Ishikawa (cell line): ENCODE data around the gene LGI1.

Experiments used
- CEBPB ChIP-seq: IDR thresholded peaks from 2 replicates; pipeline ENCODE4 v1.6.1; 2012
- CREB1 ChIP-seq: IDR thresholded peaks from 2 replicates; pipeline ENCODE4 v1.6.1; 2012; ENCODE audit warnings: low read depth
- EGR1 ChIP-seq: IDR thresholded peaks from 2 replicates; pipeline ENCODE4 v1.6.1; 2012
- EP300 ChIP-seq: IDR thresholded peaks from 2 replicates; pipeline ENCODE4 v1.6.1; 2012; ENCODE audit warnings: borderline replicate concordance
- FOXM1 ChIP-seq: IDR thresholded peaks from 2 replicates; pipeline ENCODE4 v1.6.1; 2012; ENCODE audit warnings: low read depth, borderline replicate concordance
- NFIC ChIP-seq: IDR thresholded peaks from 2 replicates; pipeline ENCODE4 v1.6.1; 2012
- RAD21 ChIP-seq: IDR thresholded peaks from 2 replicates; pipeline ENCODE4 v1.6.1; 2012; ENCODE audit warnings: low read depth
- TAF1 ChIP-seq: IDR thresholded peaks from 2 replicates; pipeline ENCODE4 v1.6.1; 2012; ENCODE audit warnings: low read depth, mild to moderate bottlenecking
- TCF12 ChIP-seq: IDR thresholded peaks from 2 replicates; pipeline ENCODE4 v1.6.1; 2012; ENCODE audit warnings: low read depth
- TEAD4 ChIP-seq: IDR thresholded peaks from 2 replicates; pipeline ENCODE4 v1.6.1; 2012
- YY1 ChIP-seq: IDR thresholded peaks from 2 replicates; pipeline ENCODE4 v1.6.1; 2012; ENCODE audit warnings: low read depth
- ZBTB7A ChIP-seq: IDR thresholded peaks from 2 replicates; pipeline ENCODE4 v1.6.1; 2012; ENCODE audit warnings: low read depth
- TF ChIP-seq, protein P1 (sequence below): IDR thresholded peaks from 2 replicates; pipeline ENCODE4 v1.6.1; 2012; ENCODE audit warnings: low read depth, mild to moderate bottlenecking
- TF ChIP-seq, protein P2 (sequence below): IDR thresholded peaks from 2 replicates; pipeline ENCODE4 v1.6.1; 2012
- TF ChIP-seq, protein P3 (sequence below): IDR thresholded peaks from 2 replicates; pipeline ENCODE4 v1.6.1; 2012

Gene LGI1

DNA sequence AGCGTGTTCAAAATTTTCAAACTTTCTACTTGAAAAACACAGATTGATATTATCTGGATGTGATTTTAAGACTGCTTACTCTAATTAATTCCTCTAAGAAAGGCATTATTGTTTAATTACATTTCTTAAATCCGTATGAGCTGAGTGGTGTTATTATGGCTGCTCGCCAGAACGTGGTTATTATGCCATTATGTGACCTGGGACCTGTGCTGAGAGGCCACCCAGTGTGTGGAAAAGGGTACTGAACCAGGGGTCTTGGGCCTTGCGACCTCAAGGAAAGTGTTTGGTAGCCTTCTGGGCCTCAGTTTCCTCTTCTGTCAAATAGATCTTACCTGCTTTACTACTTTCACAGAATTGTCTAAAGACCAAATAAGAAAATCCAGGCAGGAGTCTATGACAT is 15.4 kb downstream of the LGI1 start:
- TF ChIP-seq RAD21 (no peak), EGR1 (no peak), ZBTB7A (no peak), TAF1 (no peak), YY1 (no peak), FOXM1 (no peak), TCF12 (no peak), CREB1 (no peak), TEAD4 (no peak)
- TF ChIP-seq, protein P1, sequence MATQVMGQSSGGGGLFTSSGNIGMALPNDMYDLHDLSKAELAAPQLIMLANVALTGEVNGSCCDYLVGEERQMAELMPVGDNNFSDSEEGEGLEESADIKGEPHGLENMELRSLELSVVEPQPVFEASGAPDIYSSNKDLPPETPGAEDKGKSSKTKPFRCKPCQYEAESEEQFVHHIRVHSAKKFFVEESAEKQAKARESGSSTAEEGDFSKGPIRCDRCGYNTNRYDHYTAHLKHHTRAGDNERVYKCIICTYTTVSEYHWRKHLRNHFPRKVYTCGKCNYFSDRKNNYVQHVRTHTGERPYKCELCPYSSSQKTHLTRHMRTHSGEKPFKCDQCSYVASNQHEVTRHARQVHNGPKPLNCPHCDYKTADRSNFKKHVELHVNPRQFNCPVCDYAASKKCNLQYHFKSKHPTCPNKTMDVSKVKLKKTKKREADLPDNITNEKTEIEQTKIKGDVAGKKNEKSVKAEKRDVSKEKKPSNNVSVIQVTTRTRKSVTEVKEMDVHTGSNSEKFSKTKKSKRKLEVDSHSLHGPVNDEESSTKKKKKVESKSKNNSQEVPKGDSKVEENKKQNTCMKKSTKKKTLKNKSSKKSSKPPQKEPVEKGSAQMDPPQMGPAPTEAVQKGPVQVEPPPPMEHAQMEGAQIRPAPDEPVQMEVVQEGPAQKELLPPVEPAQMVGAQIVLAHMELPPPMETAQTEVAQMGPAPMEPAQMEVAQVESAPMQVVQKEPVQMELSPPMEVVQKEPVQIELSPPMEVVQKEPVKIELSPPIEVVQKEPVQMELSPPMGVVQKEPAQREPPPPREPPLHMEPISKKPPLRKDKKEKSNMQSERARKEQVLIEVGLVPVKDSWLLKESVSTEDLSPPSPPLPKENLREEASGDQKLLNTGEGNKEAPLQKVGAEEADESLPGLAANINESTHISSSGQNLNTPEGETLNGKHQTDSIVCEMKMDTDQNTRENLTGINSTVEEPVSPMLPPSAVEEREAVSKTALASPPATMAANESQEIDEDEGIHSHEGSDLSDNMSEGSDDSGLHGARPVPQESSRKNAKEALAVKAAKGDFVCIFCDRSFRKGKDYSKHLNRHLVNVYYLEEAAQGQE: no peak
- TF ChIP-seq, protein P2, sequence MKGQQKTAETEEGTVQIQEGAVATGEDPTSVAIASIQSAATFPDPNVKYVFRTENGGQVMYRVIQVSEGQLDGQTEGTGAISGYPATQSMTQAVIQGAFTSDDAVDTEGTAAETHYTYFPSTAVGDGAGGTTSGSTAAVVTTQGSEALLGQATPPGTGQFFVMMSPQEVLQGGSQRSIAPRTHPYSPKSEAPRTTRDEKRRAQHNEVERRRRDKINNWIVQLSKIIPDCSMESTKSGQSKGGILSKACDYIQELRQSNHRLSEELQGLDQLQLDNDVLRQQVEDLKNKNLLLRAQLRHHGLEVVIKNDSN: no peak

DNA sequence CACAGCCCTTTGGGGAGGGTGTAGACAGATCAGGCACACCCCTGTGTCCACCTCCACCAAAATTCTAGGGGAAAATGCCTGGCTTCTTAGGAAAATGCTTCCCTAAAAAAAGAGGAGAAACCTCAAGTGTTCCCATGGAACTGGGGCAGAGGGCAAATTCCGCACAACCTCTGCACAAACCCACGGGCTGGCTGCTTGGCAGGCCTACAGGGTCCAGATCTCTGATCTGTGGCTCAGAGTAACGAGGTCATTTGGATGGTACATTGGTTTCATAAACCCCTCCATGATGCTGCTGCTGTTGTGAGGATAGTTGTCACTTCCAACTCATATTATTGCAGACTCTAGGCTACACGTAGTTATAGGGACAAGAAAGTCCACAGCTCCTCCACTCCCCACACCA is 16.0 kb downstream of the LGI1 start:
- TF ChIP-seq NFIC (no peak), TAF1 (no peak), YY1 (no peak)

DNA sequence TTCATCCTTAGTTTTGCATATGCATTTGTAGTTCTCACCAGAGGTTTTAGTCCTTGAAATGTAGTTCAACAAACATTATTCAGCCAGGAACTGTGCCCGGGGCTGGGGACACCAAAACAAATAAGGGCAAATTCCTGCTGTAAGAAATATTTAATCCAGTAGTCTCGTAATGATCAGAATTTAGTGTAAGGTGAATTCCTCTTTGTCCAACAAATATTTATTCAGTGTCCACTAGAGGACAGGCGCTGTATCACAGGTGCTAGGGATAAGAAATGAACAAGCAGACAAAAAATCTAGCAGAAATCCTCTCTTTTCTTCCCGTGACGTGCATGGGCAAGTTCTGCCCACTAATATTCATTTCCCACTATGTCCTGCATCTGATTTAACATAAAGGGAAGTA is 17.6 kb downstream of the LGI1 start:
- TF ChIP-seq ZBTB7A (no peak), TEAD4 (no peak), EGR1 (no peak), EP300 (no peak), FOXM1 (no peak), TAF1 (no peak), CEBPB (no peak), TCF12 (no peak), NFIC (no peak), CREB1 (no peak), RAD21 (no peak), YY1 (no peak)
- TF ChIP-seq, protein P3, sequence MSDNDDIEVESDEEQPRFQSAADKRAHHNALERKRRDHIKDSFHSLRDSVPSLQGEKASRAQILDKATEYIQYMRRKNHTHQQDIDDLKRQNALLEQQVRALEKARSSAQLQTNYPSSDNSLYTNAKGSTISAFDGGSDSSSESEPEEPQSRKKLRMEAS: no peak
- TF ChIP-seq, protein P1: no peak
- TF ChIP-seq, protein P2: no peak

DNA sequence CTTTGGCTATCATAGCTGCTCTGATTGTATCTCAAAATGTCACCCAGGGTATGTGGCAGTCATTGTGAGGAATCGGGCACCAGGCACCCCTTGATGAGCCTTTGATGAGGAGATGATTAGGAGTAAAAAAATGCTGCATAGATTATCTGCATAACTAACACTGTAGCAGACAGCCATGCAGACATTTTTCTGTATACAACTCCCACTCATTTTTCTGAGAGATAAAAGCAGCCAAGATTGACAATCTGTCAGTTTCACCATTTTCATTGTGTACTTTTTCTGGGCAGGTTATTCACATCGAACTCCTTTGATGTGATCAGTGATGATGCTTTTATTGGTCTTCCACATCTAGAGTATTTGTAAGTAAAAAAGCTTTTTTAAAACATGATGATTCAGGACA is 19.4 kb downstream of the LGI1 start:
- TF ChIP-seq TCF12 (no peak), CEBPB (no peak), EP300 (no peak), TEAD4 (no peak), NFIC (no peak), TAF1 (no peak), CREB1 (no peak), EGR1 (no peak)
- TF ChIP-seq, protein P2: no peak
- TF ChIP-seq, protein P1: no peak

DNA sequence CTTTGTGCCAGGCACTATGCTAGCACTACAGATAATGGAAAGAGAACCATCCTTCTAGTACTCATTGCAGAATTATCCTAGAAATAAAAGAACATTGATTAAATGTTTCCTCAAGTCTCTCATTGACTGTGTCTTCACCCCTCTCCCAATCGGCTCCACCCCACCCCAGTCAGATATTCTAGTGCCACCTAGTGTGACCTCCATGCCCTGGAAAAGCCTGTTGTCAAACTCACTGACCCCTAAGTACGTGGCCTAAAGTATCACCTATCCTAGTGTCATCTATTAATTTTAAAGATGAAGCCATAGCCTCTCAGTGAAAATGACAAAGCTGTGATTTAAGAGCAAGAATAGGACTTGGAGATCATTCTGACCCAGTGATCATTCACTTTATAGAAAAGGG is 26.3 kb downstream of the LGI1 start:
- TF ChIP-seq TCF12 (no peak), RAD21 (peak; percentile 45)
- TF ChIP-seq, protein P1: no peak
